Fibroblast of lung (primary cell): Measurements from ENCODE around the gene LRRC8E. TPM values are rescaled to one million over a fixed set of nuclear protein-coding genes. Genes with fewer than 3 reads are reported as not detected.
A peak's percentile ranks its signal among the peaks of the same experiment; 100 is the strongest.

Experiments used
- DNase-seq, 2 donors: peaks; one replicate each; pipeline versions ENCODE4 v3.0.0 to v3.0.0-alpha.2; 2010; ENCODE audit warnings: low read depth in 2 of 2
- H2AFZ ChIP-seq: 2 replicates; pipeline ENCODE4 v1.5.1; 2012; ENCODE audit warnings: low read length, control low read depth, inconsistent platforms
- H3K27ac ChIP-seq: 2 replicates; pipeline ENCODE4 v1.5.1; 2011; ENCODE audit warnings: low read length, control low read depth; ENCODE audit not compliant: insufficient read depth
- H3K27me3 ChIP-seq: 2 replicates; pipeline ENCODE4 v1.5.1; 2011; ENCODE audit warnings: mild to moderate bottlenecking, low read length; ENCODE audit not compliant: control insufficient read depth, insufficient read depth
- H3K36me3 ChIP-seq: 2 replicates; pipeline ENCODE4 v1.5.1; 2011; ENCODE audit warnings: low read length; ENCODE audit not compliant: control insufficient read depth, insufficient read depth
- H3K4me1 ChIP-seq: 2 replicates; pipeline ENCODE4 v1.5.1; 2011; ENCODE audit warnings: low read length; ENCODE audit not compliant: control insufficient read depth, insufficient read depth; ENCODE audit errors: extremely low read depth
- H3K4me2 ChIP-seq: 2 replicates; pipeline ENCODE4 v1.5.1; 2011; ENCODE audit warnings: low read length, control low read depth; ENCODE audit not compliant: insufficient read depth; ENCODE audit errors: extremely low read depth
- H3K4me3 ChIP-seq, 4 experiments: fragments of 200-600 bp in 1 of 4; sonication (generic) in 1 of 4; replicated peaks in 1 of 4; 2 replicates each; pipeline ENCODE4 v1.5.1; 2011 to 2016; ENCODE audit warnings: low read length in 4 of 4, low read depth in 3 of 4, mild to moderate bottlenecking in 3 of 4, control low read depth in 2 of 4, inconsistent platforms in 1 of 4, mixed read lengths in 1 of 4; ENCODE audit not compliant: insufficient read depth in 1 of 4; ENCODE audit errors: control extremely low read depth in 1 of 4
- H3K79me2 ChIP-seq: 2 replicates; pipeline ENCODE4 v1.5.1; 2012; ENCODE audit warnings: mild to moderate bottlenecking, low read length, inconsistent platforms; ENCODE audit not compliant: control insufficient read depth, insufficient read depth
- H3K9ac ChIP-seq: 2 replicates; pipeline ENCODE4 v1.5.1; 2011; ENCODE audit warnings: mild to moderate bottlenecking, low read length, control low read depth; ENCODE audit not compliant: insufficient read depth
- H3K9me3 ChIP-seq: 2 replicates; pipeline ENCODE4 v1.5.1; 2012; ENCODE audit warnings: low read depth, low read length; ENCODE audit not compliant: control insufficient read depth, insufficient read depth
- H4K20me1 ChIP-seq: 2 replicates; pipeline ENCODE4 v1.5.1; 2011; ENCODE audit warnings: low read length; ENCODE audit not compliant: control insufficient read depth, insufficient read depth; ENCODE audit errors: extremely low read depth
- CTCF ChIP-seq, 2 donors: IDR thresholded peaks in 1 of 2; conservative IDR thresholded peaks in 1 of 2; 1 replicate in 1 of 2; 2 replicates in 1 of 2; pipeline ENCODE4 v1.5.1; 2011 to 2012; ENCODE audit warnings: low read length in 2 of 2, control low read depth in 1 of 2, inconsistent platforms in 1 of 2, low read depth in 1 of 2, mild to moderate bottlenecking in 1 of 2
- EZH2 ChIP-seq: IDR thresholded peaks from 2 replicates; pipeline ENCODE4 v1.5.1; 2012; ENCODE audit warnings: low read length, control low read depth, mild to moderate bottlenecking; ENCODE audit errors: missing control alignments
- polyA plus RNA-seq, 2 donors: library from polyadenylated mRNA; depleted of rRNA in 1 of 2; stranded (reverse) in 1 of 2; unstranded in 1 of 2; fragments of >200 nt; gene quantifications; 2 replicates each; pipeline ENCODE4 v1.2.1, GENCODE V29; 2011 to 2012; ENCODE audit warnings: missing spikeins in 1 of 2
- total RNA-seq: library from RNA; depleted of rRNA; stranded (reverse); fragments of >200 nt; gene quantifications from 2 replicates; pipeline ENCODE4 v1.2.1, GENCODE V29; 2014

The LRRC8E gene
- total and polyA plus RNA-seq, 2 donors (not counting 1 experiment from before 2014, with no cell fraction given) = 3.0 to 3.7 TPM

DNA sequence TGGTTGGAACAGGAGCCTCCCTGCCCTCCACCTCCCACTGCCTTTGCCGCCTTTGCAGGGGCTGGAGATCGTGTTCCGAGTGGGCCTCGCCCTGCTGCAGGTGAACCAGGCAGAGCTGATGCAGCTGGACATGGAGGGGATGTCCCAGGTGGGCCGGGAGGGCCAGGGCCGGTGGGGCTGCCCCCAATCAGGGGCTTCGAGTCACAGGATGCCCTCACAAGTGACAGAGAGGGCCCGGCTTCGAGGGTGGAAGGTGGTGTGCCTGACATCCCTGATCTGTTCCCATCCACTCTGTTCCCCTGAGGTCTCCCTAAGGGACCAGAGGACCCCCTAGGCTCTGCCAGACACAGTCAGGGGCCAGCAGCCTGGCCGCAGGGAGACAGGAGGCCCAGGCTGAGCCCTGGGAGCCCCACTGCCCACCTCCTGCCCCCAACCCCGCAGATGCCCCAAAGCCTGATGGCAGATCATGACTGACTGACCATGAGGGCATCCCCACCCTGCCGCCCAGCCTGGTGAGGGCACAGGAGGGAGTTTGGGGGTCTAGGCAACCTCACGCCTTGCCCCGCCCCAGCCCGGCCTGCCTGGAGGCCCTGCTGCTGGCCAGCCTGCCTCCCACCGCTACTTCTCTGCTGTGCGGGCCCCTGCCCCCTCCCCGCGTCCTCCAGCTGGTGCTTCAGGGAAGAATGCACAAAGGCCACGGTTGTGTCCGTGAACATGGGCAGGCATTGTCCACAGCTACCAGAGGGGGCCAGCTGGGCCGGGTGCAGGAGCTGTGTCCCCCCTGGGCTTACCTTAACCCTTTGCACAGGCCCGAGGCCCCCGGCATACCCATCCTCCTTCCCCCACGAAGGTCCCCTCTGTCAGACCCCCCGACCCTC lies 36.4 kb upstream of the LRRC8E start:
- H3K4me3 ChIP-seq = no peak overlapping the region
- no peak overlapping the region for H3K27ac ChIP-seq
- H3K9me3 ChIP-seq = no peaks in the 10 kb centered on the region
- no peak overlapping the region for H3K9ac ChIP-seq
- TF ChIP-seq CTCF (conservative IDR thresholded peaks at IDR 0.05 in 1 of 2, IDR thresholded peaks at IDR 0.05 in 1 of 2; ENCODE audit: low read depth in 1 of 2, low read length in 2 of 2) (no peak), EZH2 (no peak)
- H3K4me2 ChIP-seq = no peak overlapping the region
- no peaks in the 10 kb centered on the region for H3K27me3 ChIP-seq
- DNase-seq = no peak
- H3K4me1 ChIP-seq = no peaks in the 10 kb centered on the region
- H2AFZ ChIP-seq = no peak overlapping the region
- no peaks in the 10 kb centered on the region for H3K36me3 ChIP-seq
- no peaks in the 10 kb centered on the region for H3K79me2 ChIP-seq
- H4K20me1 ChIP-seq = no peaks in the 10 kb centered on the region

DNA sequence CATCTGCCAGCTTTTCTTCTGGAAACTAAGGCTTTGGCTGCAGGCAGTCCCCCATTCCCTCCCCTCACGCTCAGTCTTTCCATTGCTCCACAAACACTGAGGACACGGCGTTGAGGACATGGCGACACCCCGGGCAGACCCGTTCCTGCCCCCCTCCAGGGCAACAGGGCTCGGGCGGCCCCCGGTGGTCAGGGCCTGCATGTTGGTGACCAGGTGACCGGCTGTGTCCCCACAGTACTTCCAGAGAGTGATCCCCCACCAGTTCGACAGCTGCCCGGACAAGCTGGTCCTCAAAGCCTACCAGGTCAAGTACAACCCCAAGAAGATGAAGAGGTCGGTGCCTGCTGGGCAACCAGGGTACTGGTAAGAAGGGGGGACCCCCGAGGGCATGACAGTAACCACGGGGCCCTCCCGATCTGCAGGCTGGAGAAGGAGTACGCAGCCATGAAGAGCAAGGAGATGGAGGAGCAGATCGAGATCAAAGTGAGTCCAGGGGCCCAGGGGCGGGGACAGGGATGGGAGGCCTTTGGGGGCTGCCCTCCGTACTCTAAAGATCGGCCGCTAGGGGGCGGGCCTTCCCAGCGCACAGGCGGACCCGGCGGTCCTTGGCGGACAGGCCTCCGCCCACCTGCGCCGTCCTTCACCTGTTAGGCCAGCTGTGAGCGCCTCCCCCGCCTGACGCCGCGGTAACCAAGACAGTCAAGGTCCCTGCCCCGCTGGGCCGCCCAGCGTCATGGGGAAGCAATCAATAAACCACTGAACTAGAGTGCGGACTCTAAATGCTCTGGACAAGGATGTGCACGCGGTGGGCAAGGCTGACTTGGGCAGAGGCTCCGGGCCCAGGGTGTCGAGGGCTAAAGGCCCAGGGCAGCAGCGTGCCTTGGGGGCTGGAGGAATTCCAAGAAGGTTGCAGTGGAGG lies 35.2 kb upstream of the LRRC8E start:
- Histone ChIP-seq H3K4me3 (no peak overlapping the region), H3K36me3 (no peaks in the 10 kb centered on the region), H3K27me3 (no peaks in the 10 kb centered on the region), H3K9ac (no peak overlapping the region), H3K79me2 (no peaks in the 10 kb centered on the region), H3K27ac (no peak overlapping the region), H3K4me1 (no peaks in the 10 kb centered on the region), H3K9me3 (no peaks in the 10 kb centered on the region), H2AFZ (no peak overlapping the region), H4K20me1 (no peaks in the 10 kb centered on the region), H3K4me2 (no peak overlapping the region)
- peak; percentile 62 for TF ChIP-seq CTCF (conservative IDR thresholded peaks at IDR 0.05 in 1 of 2, IDR thresholded peaks at IDR 0.05 in 1 of 2; ENCODE audit: low read depth in 1 of 2, low read length in 2 of 2)
- TF ChIP-seq EZH2 = no peak
- DNase-seq = peak; percentile 44 to 52

- no peak overlapping the region for H3K4me2 ChIP-seq
- no peaks in the 10 kb centered on the region for H3K4me1 ChIP-seq
Observed at GRCh38 chr19:7853770-7854128, 34.6 kb upstream of the LRRC8E start.

More at GRCh38 chr19:7853770-7854128, 34.6 kb upstream of the LRRC8E start:
- Histone ChIP-seq H4K20me1 (no peaks in the 10 kb centered on the region), H3K27ac (no peak overlapping the region), H3K36me3 (no peaks in the 10 kb centered on the region), H3K79me2 (no peaks in the 10 kb centered on the region), H3K9ac (no peak overlapping the region), H3K9me3 (no peaks in the 10 kb centered on the region), H3K4me3 (no peak overlapping the region), H2AFZ (no peak overlapping the region), H3K27me3 (no peaks in the 10 kb centered on the region)
- TF ChIP-seq CTCF (conservative IDR thresholded peaks at IDR 0.05 in 1 of 2, IDR thresholded peaks at IDR 0.05 in 1 of 2; ENCODE audit: low read depth in 1 of 2, low read length in 2 of 2) (no peak), EZH2 (no peak)
- no peak for DNase-seq
